Neutrophil (primary cell): ENCODE measurements around the gene PPM1L.

ENCODE experiments used
- H3K27ac ChIP-seq: fragments of 200-600 bp; sonication (generic); 2 replicates; pipeline ENCODE4 v1.5.1; 2016; ENCODE audit warnings: mild to moderate bottlenecking, moderate library complexity
- H3K27me3 ChIP-seq: fragments of 200-600 bp; sonication (generic); 2 replicates; pipeline ENCODE4 v1.6.0; 2016; ENCODE audit warnings: mild to moderate bottlenecking
- H3K36me3 ChIP-seq: fragments of 200-600 bp; sonication (generic); 2 replicates; pipeline ENCODE4 v1.5.1; 2017
- H3K4me1 ChIP-seq, 2 experiments: fragments of 200-600 bp in 1 of 2; sonication (generic) in 1 of 2; 1 replicate in 1 of 2; 2 replicates in 1 of 2; pipeline versions ENCODE4 v1.5.1 to v1.6.1; 2013 to 2016; ENCODE audit warnings: low read depth in 1 of 2, low read length in 1 of 2, mild to moderate bottlenecking in 1 of 2, moderate library complexity in 1 of 2; ENCODE audit not compliant: control insufficient read depth in 1 of 2, insufficient read depth in 1 of 2
- H3K4me3 ChIP-seq, 2 experiments: fragments of 200-600 bp in 1 of 2; sonication (generic) in 1 of 2; 1 replicate in 1 of 2; 2 replicates in 1 of 2; pipeline ENCODE4 v1.5.1; 2013 to 2016; ENCODE audit warnings: low read depth in 1 of 2, low read length in 1 of 2, mild to moderate bottlenecking in 1 of 2, moderate library complexity in 1 of 2
- H3K9me3 ChIP-seq: fragments of 200-600 bp; sonication (generic); 2 replicates; pipeline ENCODE4 v1.5.1; 2016
- CTCF ChIP-seq: fragments of 200-600 bp; sonication (generic); IDR thresholded peaks from 2 replicates; pipeline ENCODE4 v1.5.1; 2016; ENCODE audit warnings: antibody characterized with exemption

Gene PPM1L

GRCh38 chr3:160826991-160827390, 71.0 kb downstream of the PPM1L start:
- Histone ChIP-seq H3K4me1 (no peaks in the 10 kb centered on the region), H3K36me3 (no peaks in the 10 kb centered on the region), H3K9me3 (no peaks in the 10 kb centered on the region), H3K27ac (no peak overlapping the region), H3K4me3 (no peak overlapping the region), H3K27me3 (no peaks in the 10 kb centered on the region)
- TF ChIP-seq CTCF, result no peak

- Histone ChIP-seq H3K27me3 (no peaks in the 10 kb centered on the region), H3K9me3 (no peaks in the 10 kb centered on the region), H3K4me3 (no peak overlapping the region), H3K36me3 (no peaks in the 10 kb centered on the region), H3K27ac (no peak overlapping the region), H3K4me1 (no peaks in the 10 kb centered on the region)
- no peak for TF ChIP-seq CTCF
These were observed 71.5 kb downstream of the PPM1L start for GRCh38 chr3:160827516-160827915.

- Histone ChIP-seq H3K9me3 (no peaks in the 10 kb centered on the region), H3K4me1 (no peaks in the 10 kb centered on the region), H3K4me3 (no peak overlapping the region), H3K27me3 (no peaks in the 10 kb centered on the region), H3K27ac (no peak overlapping the region), H3K36me3 (no peaks in the 10 kb centered on the region)
- TF ChIP-seq CTCF, result no peak
These were observed 72.8 kb downstream of the PPM1L start for GRCh38 chr3:160828880-160829279.

- no peaks in the 10 kb centered on the region for H3K4me1 ChIP-seq
These were observed 73.5 kb downstream of the PPM1L start for GRCh38 chr3:160829486-160830009.

GRCh38 chr3:160830796-160831195, 74.8 kb downstream of the PPM1L start:
- no peaks in the 10 kb centered on the region for H3K27me3 ChIP-seq
- H3K4me1 ChIP-seq, result no peaks in the 10 kb centered on the region
- no peak for TF ChIP-seq CTCF
- H3K27ac ChIP-seq, result no peak overlapping the region
- no peak overlapping the region for H3K4me3 ChIP-seq
- no peaks in the 10 kb centered on the region for H3K36me3 ChIP-seq
- H3K9me3 ChIP-seq, result no peaks in the 10 kb centered on the region

More at GRCh38 chr3:160829486-160830009, 73.5 kb downstream of the PPM1L start:
- H3K4me3 ChIP-seq, result no peak overlapping the region
- H3K27ac ChIP-seq, result no peak overlapping the region
- no peaks in the 10 kb centered on the region for H3K36me3 ChIP-seq
- no peaks in the 10 kb centered on the region for H3K9me3 ChIP-seq
- no peaks in the 10 kb centered on the region for H3K27me3 ChIP-seq
- no peak for TF ChIP-seq CTCF

- Histone ChIP-seq H3K4me1 (no peaks in the 10 kb centered on the region), H3K36me3 (no peaks in the 10 kb centered on the region), H3K4me3 (no peak overlapping the region), H3K27ac (no peak overlapping the region), H3K27me3 (no peaks in the 10 kb centered on the region), H3K9me3 (no peaks in the 10 kb centered on the region)
- no peak for TF ChIP-seq CTCF
These were observed 75.4 kb downstream of the PPM1L start for GRCh38 chr3:160831401-160831800.
